HG02588 (cell line): ENCODE data around the gene MBOAT7.
A peak's percentile ranks its signal among the peaks of the same experiment; 100 is the strongest.
"Not testable (repeated sequence)": the region's sequence is repeated elsewhere in the genome, so short reads cannot be mapped to it uniquely, and the experiment has no call there.

Experiments
- ATAC-seq: cut with Tn5 transposase; IDR thresholded peaks from one replicate; pipeline ENCODE4 v1.9.1; 2021; ENCODE audit warnings: mild to moderate bottlenecking, moderate library complexity; ENCODE audit not compliant: unreplicated experiment

The MBOAT7 gene

DNA sequence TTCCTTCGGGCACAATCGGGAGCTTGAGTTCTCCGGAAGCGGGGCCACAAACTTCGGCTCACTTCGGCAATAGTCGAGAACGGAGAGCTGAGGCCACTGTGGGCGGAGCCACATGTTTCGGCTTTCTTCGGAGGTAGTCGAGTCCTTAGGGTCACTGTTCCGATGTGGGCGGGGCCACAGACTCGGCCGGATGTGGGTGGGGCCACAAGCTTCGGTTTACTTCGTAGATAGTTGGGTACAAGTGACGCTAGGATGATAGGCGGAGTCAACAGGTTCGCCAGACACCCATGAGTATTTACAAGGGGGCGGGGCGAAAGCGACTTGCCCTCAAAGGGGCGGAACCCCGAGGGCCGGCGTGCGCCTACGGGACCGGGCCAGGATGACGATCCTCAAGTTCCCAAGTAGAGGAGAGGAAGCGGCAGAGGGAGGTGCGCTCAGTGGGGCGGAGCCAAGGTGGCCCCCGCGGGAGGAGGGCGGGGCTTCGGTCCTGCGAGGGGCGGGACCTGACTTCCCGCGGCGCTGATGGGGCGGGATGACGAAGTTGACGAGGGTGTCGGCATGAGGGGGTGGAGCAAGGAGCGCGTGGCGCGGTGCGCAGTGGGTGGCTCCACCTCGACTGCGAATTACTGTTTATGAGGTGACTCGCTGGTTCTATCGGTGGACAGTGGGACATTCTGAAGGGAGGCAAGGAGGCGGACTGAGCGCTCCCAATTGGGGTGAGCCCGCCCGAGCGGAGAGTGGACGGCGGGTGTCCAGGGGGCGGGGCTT lies 539 bp upstream of the MBOAT7 start:
- ATAC-seq = peak; percentile 45

DNA sequence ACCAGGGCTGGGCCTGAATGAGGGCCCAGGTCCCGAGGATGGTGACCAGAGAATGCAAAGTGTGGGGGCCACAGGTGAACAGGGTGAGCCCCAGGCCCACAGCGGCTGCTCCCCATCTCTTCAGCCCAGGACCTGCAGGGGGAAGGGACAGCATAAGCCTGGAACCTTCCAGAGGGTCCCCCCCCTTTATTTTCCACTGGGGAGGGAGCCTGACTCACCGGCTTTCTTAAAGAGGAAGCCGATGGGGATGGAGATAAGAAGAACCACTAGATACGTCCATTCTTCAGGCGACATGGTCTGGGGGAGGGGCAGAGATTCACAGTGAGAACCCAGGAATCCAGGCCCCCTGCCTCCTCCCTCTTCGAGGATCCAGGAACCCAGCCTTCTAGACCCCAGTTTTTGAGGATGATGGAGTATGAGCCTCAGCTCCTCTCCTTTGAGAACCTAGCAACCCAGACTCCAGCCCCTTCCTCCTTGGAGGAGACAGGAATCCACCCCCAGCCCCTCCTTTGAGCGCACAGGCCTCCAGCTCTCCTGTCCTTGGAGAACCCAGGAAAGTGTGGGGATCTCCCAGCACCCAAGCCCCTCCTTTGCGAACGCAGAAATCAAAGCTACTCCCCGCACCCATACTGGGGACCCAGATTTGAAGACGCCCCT lies 1.0 kb downstream of the MBOAT7 start:
- ATAC-seq = no peak

GRCh38 chr19:54186934-54187381 lies 2.4 kb downstream of the MBOAT7 start:
- ATAC-seq = no peak

- ATAC-seq = no peak
Measured at GRCh38 chr19:54186351-54186750, 3.0 kb downstream of the MBOAT7 start.

DNA sequence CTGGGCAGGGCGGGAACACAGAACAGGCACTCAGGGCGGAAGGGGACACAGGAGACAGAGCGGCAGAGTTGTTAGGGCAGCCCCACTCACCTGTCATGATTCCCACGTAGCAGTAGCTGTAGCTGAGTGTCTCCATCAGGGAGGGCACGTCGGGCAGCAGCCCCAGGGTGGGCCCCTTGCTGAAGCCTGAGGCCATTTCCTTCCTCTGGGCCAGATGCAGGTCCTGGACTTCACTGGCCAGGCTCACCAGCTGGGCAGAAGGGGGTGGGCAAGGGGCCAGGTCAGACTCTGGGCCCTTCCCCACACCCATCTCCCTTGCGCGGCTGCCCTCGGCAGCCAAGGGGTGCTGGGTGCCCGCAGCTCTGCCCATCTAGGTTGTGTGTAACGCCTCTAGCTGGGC lies 5.9 kb downstream of the MBOAT7 start:
- no peak for ATAC-seq

GRCh38 chr19:54181894-54182293 lies 7.5 kb downstream of the MBOAT7 start:
- not testable (repeated sequence) for ATAC-seq

DNA sequence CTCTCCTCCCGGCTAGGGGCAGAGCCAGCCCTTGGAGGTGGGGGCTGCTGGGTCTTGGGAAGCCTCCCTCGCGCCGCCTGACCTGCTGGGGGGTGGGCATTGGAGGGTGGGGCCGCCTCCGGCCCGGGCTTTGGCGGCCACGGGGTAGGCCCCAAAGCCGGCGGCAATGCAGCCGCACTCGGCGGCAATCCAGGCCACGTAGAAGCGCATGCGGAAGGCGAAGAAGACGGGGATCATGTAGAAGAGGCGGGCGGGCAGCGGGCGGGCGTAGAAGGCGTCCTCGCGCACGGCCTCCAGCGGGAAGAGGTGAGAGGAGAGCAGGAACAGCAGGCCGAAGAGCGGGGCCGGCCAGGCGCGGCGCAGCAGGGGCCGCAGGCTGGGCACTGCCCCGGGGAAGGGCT lies 8.7 kb downstream of the MBOAT7 start:
- no peak for ATAC-seq

- no peak for ATAC-seq
Measured at GRCh38 chr19:54179921-54180461, 9.4 kb downstream of the MBOAT7 start.

- ATAC-seq = no peak
Measured at GRCh38 chr19:54179262-54179852, 10.0 kb downstream of the MBOAT7 start.

DNA sequence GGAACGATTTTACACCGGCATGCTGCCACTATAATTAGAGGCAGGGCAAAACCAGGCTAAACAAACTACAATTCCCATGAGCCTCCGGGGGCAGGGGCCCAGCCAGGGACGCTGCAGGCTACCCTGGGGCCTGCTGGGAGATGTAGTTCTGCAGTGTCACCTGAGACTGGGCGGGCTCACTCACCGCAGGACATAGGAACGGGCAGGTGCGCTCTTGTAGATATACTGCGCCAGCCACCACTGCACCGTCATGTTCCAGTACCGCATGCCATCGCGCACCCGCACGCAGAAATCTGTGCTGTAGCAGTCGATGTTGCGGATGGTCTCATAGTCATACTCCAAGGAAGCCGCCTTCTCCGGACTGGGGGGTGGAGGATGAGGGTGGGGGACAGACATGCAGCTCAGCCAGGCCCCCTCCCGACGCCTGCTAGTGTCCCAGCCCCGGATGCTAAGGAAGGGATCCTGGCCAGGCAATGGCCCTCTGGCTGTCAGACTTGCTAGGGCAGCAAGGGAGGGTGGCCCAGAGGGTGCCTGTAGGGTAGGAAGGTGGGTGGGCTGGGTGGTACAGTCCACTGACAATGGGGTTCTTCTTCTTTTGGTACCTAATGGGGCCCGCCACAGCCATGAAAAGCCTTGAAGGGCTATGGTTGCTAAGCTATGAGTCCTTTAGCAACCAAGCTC lies 10.7 kb downstream of the MBOAT7 start:
- no peak for ATAC-seq

- no peak for ATAC-seq
Measured at GRCh38 chr19:54173951-54174834, 15.2 kb downstream of the MBOAT7 start.

GRCh38 chr19:54173359-54173699 lies 16.1 kb downstream of the MBOAT7 start:
- ATAC-seq = no peak

DNA sequence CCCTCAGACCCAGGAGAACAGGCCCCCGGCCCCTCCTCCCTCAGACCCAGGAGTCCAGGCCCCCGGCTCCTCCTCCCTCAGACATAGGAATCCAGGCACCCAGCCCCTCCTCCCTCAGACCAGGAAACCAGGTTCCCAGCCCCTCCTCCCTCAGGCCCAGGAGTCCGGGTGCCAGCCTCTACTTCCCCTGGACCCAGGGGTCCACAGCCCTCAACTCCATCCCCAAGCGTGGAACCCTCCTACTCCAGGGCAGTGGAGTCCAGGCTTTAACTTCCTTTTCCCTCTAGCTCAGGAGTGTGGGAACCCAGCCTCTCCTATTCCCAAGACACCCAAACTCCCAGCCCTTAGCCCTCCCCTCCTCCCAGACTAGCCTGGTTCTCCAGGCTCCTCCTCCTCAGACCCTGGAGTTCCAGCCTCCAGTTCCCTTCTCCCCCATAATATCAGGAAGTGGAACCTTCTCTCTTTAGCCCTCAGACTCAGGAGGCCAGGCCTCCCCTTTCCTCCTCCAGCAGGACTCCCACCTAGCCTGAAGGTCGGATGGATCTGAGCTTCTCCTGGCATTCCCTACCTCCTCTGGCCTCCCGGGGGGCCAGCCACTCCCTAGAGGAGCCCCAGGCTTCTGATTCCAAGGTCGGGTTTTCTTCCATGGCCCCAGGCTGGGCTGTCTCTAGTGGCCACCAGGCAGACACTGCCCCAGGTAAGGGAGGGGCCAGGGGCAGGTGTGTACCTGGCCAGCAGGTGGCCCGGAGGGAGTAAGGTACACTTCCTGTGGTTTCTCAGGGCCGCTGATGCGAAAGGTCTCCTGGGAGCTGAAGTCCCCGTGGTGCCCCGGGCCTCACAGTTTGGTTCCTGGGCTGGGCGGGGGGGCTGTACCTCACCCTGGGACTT lies 16.7 kb downstream of the MBOAT7 start, which contains the start of gene TMC4:
TMC4 (minus strand) TSS at position 690 of the 888 bp plus-strand sequence; CDS start at position 647, 43 bp downstream.
- ATAC-seq = no peak

GRCh38 chr19:54171736-54172431 lies 17.5 kb downstream of the MBOAT7 start:
- not testable (repeated sequence) for ATAC-seq

DNA sequence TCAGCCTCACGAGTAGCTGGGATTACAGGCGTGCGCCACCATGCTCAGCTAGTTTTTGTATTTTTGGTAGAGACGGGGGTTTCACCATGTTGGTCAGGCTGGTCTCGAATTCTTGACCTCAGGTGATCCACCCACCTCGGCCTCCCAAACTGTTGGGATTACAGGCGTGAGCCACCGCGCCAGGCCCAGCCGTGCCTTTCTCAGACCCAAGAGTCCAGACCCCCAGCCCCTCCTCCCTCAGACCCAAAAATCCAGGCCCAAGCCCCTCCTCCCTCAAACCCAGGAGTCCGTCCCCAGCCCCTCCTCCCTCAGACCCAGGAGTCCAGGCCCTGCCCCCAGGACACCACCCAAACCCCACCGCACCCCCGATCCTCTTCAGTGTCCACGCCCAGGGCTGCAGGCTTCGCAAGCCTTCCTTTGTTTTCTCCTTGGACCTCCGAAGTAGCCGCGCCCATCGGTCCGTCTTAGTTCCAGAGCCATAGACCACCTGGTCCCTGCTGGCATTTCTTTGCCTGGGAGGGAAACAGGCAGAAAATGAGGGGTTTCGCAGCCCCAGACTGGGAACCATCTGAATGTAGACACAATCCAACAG lies 20.1 kb downstream of the MBOAT7 start:
- ATAC-seq = no peak

GRCh38 chr19:54168174-54168917 lies 21.0 kb downstream of the MBOAT7 start:
- ATAC-seq = no peak

DNA sequence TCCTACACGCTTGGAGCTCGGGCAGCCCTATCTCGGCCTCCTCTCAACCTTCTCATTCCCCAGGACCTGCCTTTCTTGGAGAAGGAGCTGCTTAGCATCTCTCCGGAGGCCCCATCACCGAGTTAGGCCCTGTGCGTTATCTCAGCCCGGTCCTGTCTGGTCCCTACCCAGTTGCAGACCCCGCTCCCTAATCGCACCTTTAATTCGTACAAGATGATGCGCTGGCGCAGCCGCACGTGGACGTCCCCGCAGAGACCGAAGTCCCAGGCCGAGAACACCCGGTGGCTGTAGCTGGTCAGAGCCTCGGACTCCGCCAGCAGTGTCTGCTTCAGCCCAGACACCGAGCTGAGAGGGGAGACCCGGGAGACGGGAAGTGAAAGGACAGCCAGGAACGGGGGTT lies 24.2 kb downstream of the MBOAT7 start:
- no peak for ATAC-seq
